Mucosa of stomach (tissue), 1 donor: ENCODE results near the gene APOO.
A peak's percentile ranks its signal among the peaks of the same experiment; 100 is the strongest.

Experiments used
- H3K27me3 ChIP-seq: one replicate; pipeline ENCODE4 v1.7.0; 2013; ENCODE audit warnings: mild to moderate bottlenecking, low read length; ENCODE audit not compliant: control insufficient read depth, insufficient read depth
- H3K36me3 ChIP-seq: one replicate; pipeline ENCODE4 v1.7.0; 2013; ENCODE audit warnings: low read length; ENCODE audit not compliant: control insufficient read depth, insufficient read depth
- H3K4me1 ChIP-seq: one replicate; pipeline ENCODE4 v1.7.0; 2013; ENCODE audit warnings: mild to moderate bottlenecking, low read length; ENCODE audit not compliant: control insufficient read depth, insufficient read depth
- H3K4me3 ChIP-seq: one replicate; pipeline ENCODE4 v1.7.0; 2013; ENCODE audit warnings: low read length
- H3K9ac ChIP-seq: one replicate; pipeline ENCODE4 v1.7.0; 2013; ENCODE audit warnings: mild to moderate bottlenecking, low read length, moderate library complexity
- H3K9me3 ChIP-seq: one replicate; pipeline ENCODE4 v1.7.0; 2013; ENCODE audit warnings: mild to moderate bottlenecking, low read length, moderate library complexity; ENCODE audit not compliant: control insufficient read depth
- donor health status: Pancreatic carcinoma.

APOO gene

DNA sequence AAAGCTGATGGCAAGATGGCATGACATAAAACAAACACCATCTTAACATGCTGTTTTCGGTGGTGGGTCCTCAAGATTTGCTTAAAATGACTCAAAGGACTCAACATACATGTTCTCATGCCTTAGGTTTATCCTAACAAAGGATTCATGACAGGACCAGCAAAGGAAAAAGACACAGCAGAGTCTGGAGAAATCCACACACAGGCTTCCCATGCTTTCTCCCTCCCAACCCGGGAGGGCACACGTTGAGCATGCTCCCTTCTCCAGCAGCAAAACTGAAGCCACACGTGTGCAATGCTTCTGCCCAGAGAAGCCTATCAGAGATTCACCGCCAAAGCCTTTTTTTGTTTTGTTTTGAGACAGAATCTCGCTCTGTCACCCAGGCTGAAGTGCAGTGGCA is 84.9 kb downstream of the APOO start:
- Histone ChIP-seq H3K9ac (no peak overlapping the region), H3K4me1 (peaks cover 11% of the 10 kb centered on the region), H3K9me3 (no peaks in the 10 kb centered on the region), H3K4me3 (no peak overlapping the region), H3K36me3 (no peaks in the 10 kb centered on the region), H3K27me3 (no peaks in the 10 kb centered on the region)

GRCh38 chrX:23822397-23822796 is 85.3 kb downstream of the APOO start:
- Histone ChIP-seq H3K9me3 (no peaks in the 10 kb centered on the region), H3K9ac (peak overlapping the region; percentile 12), H3K4me1 (peaks cover 11% of the 10 kb centered on the region), H3K36me3 (no peaks in the 10 kb centered on the region), H3K27me3 (no peaks in the 10 kb centered on the region), H3K4me3 (no peak overlapping the region)

- no peaks in the 10 kb centered on the region for H3K27me3 ChIP-seq
- H3K9ac ChIP-seq: peak overlapping the region; percentile 12
- no peak overlapping the region for H3K4me3 ChIP-seq
- H3K36me3 ChIP-seq: no peaks in the 10 kb centered on the region
- no peaks in the 10 kb centered on the region for H3K9me3 ChIP-seq
- peaks cover 11% of the 10 kb centered on the region for H3K4me1 ChIP-seq
These were observed 85.9 kb downstream of the APOO start for GRCh38 chrX:23821847-23822246.

DNA sequence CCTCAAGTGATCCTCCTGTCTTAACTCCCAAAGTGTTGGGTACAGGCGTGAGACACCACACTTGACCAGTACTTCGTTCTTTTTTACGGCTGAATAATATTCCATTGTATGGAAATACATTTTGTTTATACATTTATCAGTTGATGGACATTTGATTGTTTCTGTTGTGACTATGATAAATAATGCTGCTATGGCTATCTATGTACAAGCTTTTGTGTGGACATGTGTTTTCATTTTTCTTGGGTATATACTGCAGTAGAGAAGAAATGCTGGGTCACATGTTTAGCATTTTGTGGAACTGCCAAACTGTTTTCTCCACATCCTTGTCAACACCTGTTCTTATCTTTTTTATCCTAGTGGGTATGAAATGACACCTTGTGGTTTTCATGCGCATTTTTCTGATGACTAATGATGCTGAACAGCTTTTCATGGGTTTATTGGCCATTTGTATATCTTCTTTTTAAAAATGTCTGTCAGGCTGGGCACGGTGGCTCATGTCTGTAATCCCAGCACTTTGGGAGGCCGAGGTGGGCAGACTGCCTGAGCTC is 87.4 kb downstream of the APOO start:
- H3K36me3 ChIP-seq: no peaks in the 10 kb centered on the region
- no peak overlapping the region for H3K4me3 ChIP-seq
- peaks cover 11% of the 10 kb centered on the region for H3K4me1 ChIP-seq
- H3K9me3 ChIP-seq: no peaks in the 10 kb centered on the region
- H3K27me3 ChIP-seq: no peaks in the 10 kb centered on the region
- H3K9ac ChIP-seq: no peak overlapping the region

DNA sequence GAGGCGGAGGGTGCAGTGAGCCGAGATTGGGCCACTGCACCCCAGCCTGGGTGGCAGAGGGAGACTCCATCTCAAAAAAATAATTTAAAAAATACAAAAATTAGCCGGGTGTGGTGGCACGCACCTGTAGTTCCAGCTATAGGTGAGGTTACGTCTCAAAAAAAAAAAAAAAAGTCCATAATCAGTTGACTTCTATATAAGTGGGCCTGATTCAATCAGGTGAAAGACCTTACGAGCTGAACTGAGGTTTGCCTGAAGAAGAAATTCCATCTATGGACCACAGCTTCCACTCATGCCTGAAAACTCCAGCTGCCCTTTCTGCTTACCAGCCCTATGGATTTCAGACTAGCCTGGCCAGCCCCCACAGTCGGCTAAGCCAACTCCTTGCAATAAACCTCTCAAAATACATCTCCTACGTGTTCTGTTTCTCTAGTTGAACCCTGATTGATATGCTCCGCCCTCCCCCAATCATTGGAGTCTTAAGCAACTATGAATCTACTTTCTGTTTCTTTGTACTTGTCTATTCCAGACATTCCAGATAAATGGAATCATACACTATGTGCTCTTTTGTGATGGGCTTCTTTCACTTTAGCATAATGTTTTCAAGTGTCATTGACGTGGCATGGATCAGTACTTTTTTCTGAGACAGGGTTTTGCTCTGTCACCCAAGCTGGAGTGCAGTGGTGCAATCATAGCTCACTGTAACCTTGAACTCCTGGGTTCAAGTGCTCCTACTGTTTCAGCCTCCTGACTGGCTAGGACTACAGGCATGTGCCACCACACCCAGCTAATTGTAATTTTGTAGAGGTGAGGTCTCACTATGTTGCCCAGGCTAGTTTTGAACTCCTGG is 88.1 kb downstream of the APOO start:
- H3K9ac ChIP-seq: no peak overlapping the region
- no peak overlapping the region for H3K4me3 ChIP-seq
- H3K9me3 ChIP-seq: no peaks in the 10 kb centered on the region
- no peaks in the 10 kb centered on the region for H3K36me3 ChIP-seq
- H3K4me1 ChIP-seq: peaks cover 11% of the 10 kb centered on the region
- no peaks in the 10 kb centered on the region for H3K27me3 ChIP-seq

GRCh38 chrX:23817979-23818336 is 89.8 kb downstream of the APOO start:
- Histone ChIP-seq H3K4me3 (no peak overlapping the region), H3K9ac (no peak overlapping the region)

GRCh38 chrX:23816179-23816578 is 91.6 kb downstream of the APOO start:
- no peaks in the 10 kb centered on the region for H3K36me3 ChIP-seq
- no peaks in the 10 kb centered on the region for H3K4me1 ChIP-seq
- no peak overlapping the region for H3K9ac ChIP-seq

More at GRCh38 chrX:23817979-23818336, 89.8 kb downstream of the APOO start:
- Histone ChIP-seq H3K27me3 (no peaks in the 10 kb centered on the region), H3K4me1 (peaks cover 11% of the 10 kb centered on the region), H3K9me3 (no peaks in the 10 kb centered on the region), H3K36me3 (no peaks in the 10 kb centered on the region)

DNA sequence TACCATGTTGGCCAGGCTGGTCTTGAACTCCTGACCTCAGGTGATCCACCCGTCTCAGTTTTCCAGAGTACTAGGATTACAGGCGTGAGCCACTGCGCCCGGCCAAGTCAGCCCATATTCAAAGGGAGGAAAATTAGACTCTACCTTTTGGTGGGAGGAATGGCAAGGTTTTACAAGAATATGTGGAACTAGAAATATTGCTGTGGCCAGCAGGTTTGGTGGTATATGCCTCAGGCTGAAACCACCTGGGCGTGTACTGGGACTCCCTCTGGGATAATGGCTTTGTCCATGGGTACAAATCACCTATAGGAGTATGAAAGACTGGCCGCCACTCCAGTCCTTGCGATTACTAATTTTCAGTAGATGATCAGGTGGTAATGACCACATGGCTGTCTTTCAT is 92.4 kb downstream of the APOO start:
- Histone ChIP-seq H3K4me3 (no peak overlapping the region), H3K4me1 (no peaks in the 10 kb centered on the region), H3K36me3 (no peaks in the 10 kb centered on the region), H3K9me3 (no peaks in the 10 kb centered on the region), H3K9ac (no peak overlapping the region), H3K27me3 (no peaks in the 10 kb centered on the region)

More at GRCh38 chrX:23816179-23816578, 91.6 kb downstream of the APOO start:
- Histone ChIP-seq H3K9me3 (no peaks in the 10 kb centered on the region), H3K27me3 (no peaks in the 10 kb centered on the region), H3K4me3 (no peak overlapping the region)

GRCh38 chrX:23813808-23814207 is 93.9 kb downstream of the APOO start:
- Histone ChIP-seq H3K4me1 (no peaks in the 10 kb centered on the region), H3K4me3 (no peak overlapping the region), H3K36me3 (no peaks in the 10 kb centered on the region), H3K9ac (no peak overlapping the region), H3K9me3 (no peaks in the 10 kb centered on the region), H3K27me3 (no peaks in the 10 kb centered on the region)

GRCh38 chrX:23811656-23812055 is 96.1 kb downstream of the APOO start:
- Histone ChIP-seq H3K9me3 (no peaks in the 10 kb centered on the region), H3K27me3 (no peaks in the 10 kb centered on the region), H3K9ac (no peak overlapping the region), H3K4me3 (no peak overlapping the region), H3K36me3 (no peaks in the 10 kb centered on the region), H3K4me1 (peaks cover 8% of the 10 kb centered on the region)

DNA sequence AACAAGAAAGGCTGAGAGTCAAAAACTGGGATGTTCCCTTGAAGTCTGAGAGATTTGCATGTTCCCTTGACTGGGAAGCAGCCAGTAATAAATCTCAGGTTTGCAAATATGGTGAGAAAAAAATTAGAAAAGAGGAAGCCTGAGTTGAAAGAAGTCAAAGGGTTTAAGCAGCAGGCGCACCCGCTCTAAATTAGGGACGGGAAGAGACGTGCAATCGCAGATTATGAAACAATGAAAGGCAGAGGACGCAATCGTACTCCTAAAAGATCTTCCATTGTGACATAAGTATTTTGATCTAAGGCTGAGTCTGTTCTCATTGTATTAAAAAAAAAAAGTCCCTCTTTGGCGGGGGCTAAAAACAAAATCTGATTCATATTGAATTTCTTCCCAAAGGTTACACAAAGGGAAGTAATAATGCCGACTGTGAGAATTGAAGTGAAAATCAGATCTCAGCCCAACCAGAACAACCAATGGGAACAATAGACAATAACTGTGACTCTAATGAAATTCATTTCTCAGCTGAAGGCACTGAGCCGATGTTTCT is 96.6 kb downstream of the APOO start:
- Histone ChIP-seq H3K4me3 (no peak overlapping the region), H3K9ac (no peak overlapping the region)

DNA sequence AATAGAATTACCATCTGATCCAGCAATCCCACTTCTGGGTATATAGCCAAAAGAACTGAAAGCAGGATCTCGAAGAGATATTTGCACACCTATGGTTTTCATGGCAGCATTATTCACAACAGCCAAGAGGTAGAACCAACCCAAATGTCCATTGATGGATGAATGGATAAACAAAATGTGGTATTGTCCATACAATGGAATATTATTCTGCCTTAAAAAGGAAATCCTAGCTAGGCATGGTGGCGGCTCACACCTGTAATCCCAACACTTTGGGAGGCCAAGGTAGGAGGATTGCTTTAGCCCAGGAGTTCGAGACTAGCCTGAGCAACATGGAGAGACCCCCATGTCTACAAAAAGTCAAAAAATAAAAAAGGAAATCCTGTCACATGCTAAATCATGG is 97.5 kb downstream of the APOO start:
- no peak overlapping the region for H3K9ac ChIP-seq
- peaks cover 8% of the 10 kb centered on the region for H3K4me1 ChIP-seq

More for the DNA sequence above, 96.6 kb downstream of the APOO start:
- Histone ChIP-seq H3K4me1 (peaks cover 8% of the 10 kb centered on the region), H3K36me3 (no peaks in the 10 kb centered on the region), H3K9me3 (no peaks in the 10 kb centered on the region), H3K27me3 (no peaks in the 10 kb centered on the region)

More for the DNA sequence above, 97.5 kb downstream of the APOO start:
- no peak overlapping the region for H3K4me3 ChIP-seq
- H3K36me3 ChIP-seq: no peaks in the 10 kb centered on the region
- H3K9me3 ChIP-seq: no peaks in the 10 kb centered on the region
- H3K27me3 ChIP-seq: no peaks in the 10 kb centered on the region
